CD4-positive, alpha-beta T cell (primary cell): ENCODE results near the gene MBL2. TPM values are rescaled to one million over a fixed set of nuclear protein-coding genes. Genes with fewer than 3 reads are reported as not detected.

ENCODE experiments used
- ATAC-seq: fragments of 200-7000 bp; cut with Tn5 transposase; one replicate; pipeline ENCODE4 v1.10.0; 2022; ENCODE audit warnings: mild to moderate bottlenecking; ENCODE audit not compliant: poor library complexity
- CTCF ChIA-PET: fragments of 350-600 bp; sonication (Branson Sonifier 250); formaldehyde crosslinking; loops from one replicate; lab custom pipeline; 2021; ENCODE audit warnings: antibody characterized with exemption, inconsistent platforms; lab: Charles Lee
- POLR2A ChIA-PET: fragments of 350-600 bp; sonication (Branson Sonifier 250); formaldehyde crosslinking; loops from one replicate; lab custom pipeline; 2021; ENCODE audit warnings: antibody characterized with exemption, inconsistent platforms; lab: Charles Lee
- DNase-seq, 14 experiments: peaks; one replicate each; pipeline ENCODE4 v3.0.0-alpha.2; 2013 to 2020; ENCODE audit warnings: mixed read lengths in 2 of 14
- H3K27ac ChIP-seq, 2 donors: one replicate each; pipeline versions ENCODE4 v1.5.1 to v1.7.0; 2013; ENCODE audit warnings: low read length in 2 of 2, low read depth in 1 of 2, mild to moderate bottlenecking in 1 of 2
- H3K27me3 ChIP-seq, 2 experiments: 1 replicate in 1 of 2; 2 replicates in 1 of 2; pipeline versions ENCODE4 v1.6.1 to v1.7.0; 2013; ENCODE audit warnings: low read length in 2 of 2, control low read depth in 1 of 2, mild to moderate bottlenecking in 1 of 2, moderate library complexity in 1 of 2; ENCODE audit not compliant: insufficient read depth in 2 of 2, control insufficient read depth in 1 of 2
- H3K36me3 ChIP-seq: one replicate; pipeline ENCODE4 v1.6.1; 2013; ENCODE audit warnings: low read length, control low read depth; ENCODE audit not compliant: insufficient read depth
- H3K4me1 ChIP-seq: one replicate; pipeline ENCODE4 v1.6.1; 2013; ENCODE audit warnings: low read length, control low read depth; ENCODE audit not compliant: insufficient read depth
- H3K4me3 ChIP-seq: one replicate; pipeline ENCODE4 v1.5.1; 2013; ENCODE audit warnings: mild to moderate bottlenecking, low read length, moderate library complexity
- H3K9me3 ChIP-seq, 2 experiments: 1 replicate in 1 of 2; 2 replicates in 1 of 2; pipeline versions ENCODE4 v1.6.1 to v1.7.0; 2013; ENCODE audit warnings: low read length in 2 of 2, mild to moderate bottlenecking in 2 of 2, control low read depth in 1 of 2, moderate library complexity in 1 of 2; ENCODE audit not compliant: control insufficient read depth in 1 of 2, insufficient read depth in 1 of 2
- H3K27ac Mint-ChIP-seq: one replicate; pipeline ENCODE4 v1.8.0; 2020; ENCODE audit warnings: mixed read lengths
- H3K27me3 Mint-ChIP-seq: one replicate; pipeline ENCODE4 v1.8.0; 2021; ENCODE audit warnings: mixed read lengths
- H3K36me3 Mint-ChIP-seq: one replicate; pipeline ENCODE4 v1.8.0; 2021; ENCODE audit warnings: low read depth, mixed read lengths
- H3K4me1 Mint-ChIP-seq: one replicate; pipeline ENCODE4 v1.8.0; 2021; ENCODE audit warnings: low read depth, mixed read lengths
- H3K4me3 Mint-ChIP-seq: one replicate; pipeline ENCODE4 v1.8.0; 2020; ENCODE audit warnings: mild to moderate bottlenecking, mixed read lengths
- H3K9me3 Mint-ChIP-seq: one replicate; pipeline ENCODE4 v1.8.0; 2020; ENCODE audit warnings: mixed read lengths
- CTCF ChIP-seq: fragments of 200-600 bp; IDR thresholded peaks from one replicate; pipeline ENCODE4 v1.8.0; 2022; ENCODE audit warnings: antibody characterized with exemption, mild to moderate bottlenecking
- intact Hi-C, 2 experiments: fragments of 100-400 bp; cut with DNase I in 1 of 2; cut with micrococcal nuclease in 1 of 2; formaldehyde crosslinking; loops; one replicate each; pipeline versions ENCODE4 v1.15.1 to v1.9.0; 2023 to 2025; cut with DNase I, micrococcal nuclease
- total RNA-seq, 174 experiments: library from RNA in 2 of 174; stranded (reverse) in 2 of 174; gene quantifications; one replicate each; pipeline ENCODE4 v1.2.3 and lab custom pipeline; 2021 to 2026

Gene MBL2
- total RNA-seq, 2 experiments from 2014 or later: not detected

GRCh38 chr10:52782554-52782953 lies 10.0 kb upstream of the MBL2 start:
- intact Hi-C loops: no loop called here
- H3K4me3 Mint-ChIP-seq: no peak overlapping the region
- H3K27me3 Mint-ChIP-seq: no peaks in the 10 kb centered on the region
- ATAC-seq: no peak
- TF ChIP-seq CTCF: no peak
- Histone ChIP-seq H3K4me3 (no peak overlapping the region), H3K9me3 (peaks cover 0 to 15% of the 10 kb centered on the region in 2 experiments), H3K4me1 (no peaks in the 10 kb centered on the region), H3K27ac (no peak overlapping the region), H3K36me3 (no peaks in the 10 kb centered on the region), H3K27me3 (no peaks in the 10 kb centered on the region)
- ChIA-PET POLR2A (no interaction called here), CTCF (no interaction called here)
- no peaks in the 10 kb centered on the region for H3K4me1 Mint-ChIP-seq
- no peaks in the 10 kb centered on the region for H3K36me3 Mint-ChIP-seq
- H3K9me3 Mint-ChIP-seq: no peaks in the 10 kb centered on the region
- DNase-seq: no peak
- H3K27ac Mint-ChIP-seq: no peak overlapping the region

GRCh38 chr10:52780391-52781155 lies 8.0 kb upstream of the MBL2 start:
- no peaks in the 10 kb centered on the region for H3K27me3 ChIP-seq
- Mint-ChIP-seq H3K36me3 (no peaks in the 10 kb centered on the region), H3K9me3 (no peaks in the 10 kb centered on the region), H3K4me1 (no peaks in the 10 kb centered on the region), H3K27ac (no peak overlapping the region), H3K4me3 (no peak overlapping the region), H3K27me3 (no peaks in the 10 kb centered on the region)
- H3K9me3 ChIP-seq: peaks cover 0 to 15% of the 10 kb centered on the region in 2 experiments
- intact Hi-C loops: no loop called here
- no peak overlapping the region for H3K27ac ChIP-seq
- ChIA-PET CTCF (no interaction called here), POLR2A (no interaction called here)
- TF ChIP-seq CTCF: no peak
- H3K4me3 ChIP-seq: no peak overlapping the region
- H3K36me3 ChIP-seq: no peaks in the 10 kb centered on the region
- no peak for ATAC-seq
- no peak for DNase-seq
- no peaks in the 10 kb centered on the region for H3K4me1 ChIP-seq

GRCh38 chr10:52779541-52780390 lies 7.2 kb upstream of the MBL2 start:
- Mint-ChIP-seq H3K4me3 (no peak overlapping the region), H3K4me1 (no peaks in the 10 kb centered on the region), H3K9me3 (no peaks in the 10 kb centered on the region), H3K27me3 (no peaks in the 10 kb centered on the region), H3K27ac (no peak overlapping the region), H3K36me3 (no peaks in the 10 kb centered on the region)
- H3K9me3 ChIP-seq: peaks cover 0 to 19% of the 10 kb centered on the region in 2 experiments
- DNase-seq (peak in 3 of 14 experiments; percentile 6 to 31 (median 19)), ATAC-seq (no peak)
- H3K4me1 ChIP-seq: no peaks in the 10 kb centered on the region
- H3K4me3 ChIP-seq: no peak overlapping the region
- H3K27me3 ChIP-seq: no peaks in the 10 kb centered on the region
- CTCF ChIA-PET: no interaction called here
- H3K27ac ChIP-seq: no peak overlapping the region
- intact Hi-C loops: no loop called here
- TF ChIP-seq CTCF: no peak
- H3K36me3 ChIP-seq: no peaks in the 10 kb centered on the region
- POLR2A ChIA-PET: no interaction called here
